RWPE1 (cell line): ENCODE measurements around the gene CYP3A7.
"Not testable (repeated sequence)": the region's sequence is repeated elsewhere in the genome, so short reads cannot be mapped to it uniquely, and the experiment has no call there.

Source experiments
- CTCF ChIA-PET: fragments of 350-600 bp; sonication (Branson Sonifier 250); formaldehyde crosslinking; extraction: SDS; loops from one replicate; lab custom pipeline; 2021; lab: Yijun Ruan, JAX
- POLR2A ChIA-PET: fragments of 400-600 bp; formaldehyde crosslinking; extraction: SDS; loops from one replicate; lab custom pipeline; 2020; ENCODE audit warnings: antibody characterized with exemption; ENCODE audit not compliant: low non-redundant PET; lab: Yijun Ruan, JAX
- DNase-seq: peaks from one replicate; pipeline ENCODE4 v3.0.0; 2012; ENCODE audit warnings: low spot score
- H3K27ac ChIP-seq: fragments of 450-650 bp; 2 replicates; pipeline ENCODE4 v1.5.1; 2017
- CTCF ChIP-seq: fragments of 450-650 bp; conservative IDR thresholded peaks from 2 replicates; pipeline ENCODE4 v1.5.1; 2017; ENCODE audit warnings: low read depth, mild to moderate bottlenecking

CYP3A7 gene

GRCh38 chr7:99665312-99666012 is 69.5 kb downstream of the CYP3A7 start:
- no peak overlapping the region for H3K27ac ChIP-seq
- POLR2A ChIA-PET = no interaction called here
- no peak for DNase-seq
- TF ChIP-seq CTCF = no peak
- CTCF ChIA-PET = no interaction called here

DNA sequence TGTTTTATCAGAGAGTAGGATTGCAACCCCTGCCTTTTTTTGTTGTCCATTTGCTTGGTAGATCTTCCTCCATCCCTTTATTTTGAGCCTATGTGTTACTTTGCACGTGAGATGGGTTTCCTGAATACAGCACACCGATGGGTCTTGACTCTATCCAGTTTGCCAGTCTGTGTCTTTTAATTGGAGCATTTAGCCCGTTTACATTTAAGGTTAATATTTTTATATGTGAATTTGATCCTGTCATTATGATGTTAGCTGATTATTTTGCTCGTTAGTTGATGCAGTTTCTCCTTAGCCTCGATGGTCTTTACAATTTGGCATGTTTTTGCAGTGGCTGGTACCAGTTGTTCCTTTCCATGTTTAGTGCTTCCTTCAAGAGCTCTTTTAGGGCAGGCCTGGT is 77.1 kb downstream of the CYP3A7 start:
- POLR2A ChIA-PET, CTCF ChIA-PET, DNase-seq, H3K27ac ChIP-seq: not testable (repeated sequence)
